ENCODE results near the gene TNIK. TPM values are rescaled to one million over a fixed set of nuclear protein-coding genes. Genes with fewer than 3 reads are reported as not detected.

Gene TNIK
- total RNA-seq = 24.5 and 27.4 TPM in 2 replicates

DNA sequence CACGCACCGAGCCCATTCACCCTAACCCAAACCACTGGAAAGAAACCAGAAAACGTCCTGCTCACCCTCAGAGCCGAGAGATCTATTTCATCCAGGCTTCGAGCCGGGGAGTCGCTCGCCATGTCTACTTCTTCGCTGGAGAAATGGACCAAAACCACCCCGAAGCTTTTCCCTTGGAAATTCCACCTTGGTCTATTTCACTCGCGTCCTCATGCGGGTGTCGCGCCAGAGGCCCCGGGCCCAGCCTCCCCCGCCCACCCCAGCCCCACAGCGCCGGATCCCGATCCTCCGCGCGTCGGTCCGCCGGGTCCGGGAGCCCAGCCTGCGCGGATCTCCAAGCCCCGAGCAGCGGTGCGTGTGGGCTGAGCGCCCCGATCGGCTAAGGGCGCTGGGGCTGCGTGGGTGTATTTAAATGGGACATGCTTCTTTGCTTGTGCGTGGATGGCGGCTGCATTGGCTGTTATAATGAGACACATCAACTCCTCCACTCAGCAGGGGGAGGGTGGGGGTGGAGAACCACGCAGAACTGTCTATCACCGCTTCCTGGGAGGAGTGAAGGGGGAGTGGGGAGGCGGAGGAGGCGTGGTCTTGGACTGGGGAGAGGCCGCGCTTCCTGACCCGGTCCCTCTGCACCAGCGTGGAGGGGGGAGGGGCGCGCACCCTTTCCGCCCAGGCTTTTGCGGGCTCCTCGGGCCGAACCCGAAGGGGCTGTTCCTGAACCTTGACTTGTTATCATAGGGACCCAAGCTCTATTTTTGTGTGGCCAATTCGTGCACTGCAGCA, at the start of gene TNIK:
TSS of gene TNIK (minus strand) at position 464 of the 783 bp plus-strand sequence. CDS start at position 122, 342 bp downstream.
- Mint-ChIP-seq H3K4me3 (peak within 1 kb of the TSS; percentile 96), H3K4me1 (peaks cover 46% of the 10 kb centered on the region), H3K9me3 (no peaks in the 10 kb centered on the region)

GRCh38 chr3:171508676-171509075, 48.5 kb upstream of the TNIK start:
- DNase-seq = no peak
- Mint-ChIP-seq H3K4me3 (no peak overlapping the region), H3K36me3 (ENCODE audit: low read depth) (no peaks in the 10 kb centered on the region), H3K4me1 (peaks cover 3% of the 10 kb centered on the region), H3K9me3 (peaks cover 7% of the 10 kb centered on the region), H3K27ac (no peak overlapping the region), H3K27me3 (peaks cover 6% of the 10 kb centered on the region)
- intact Hi-C loops (cut with micrococcal nuclease) = no loop called here

More for the DNA sequence above, at the start of gene TNIK:
- Mint-ChIP-seq H3K27ac (peak within 1 kb of the TSS; percentile 91), H3K36me3 (ENCODE audit: low read depth) (peaks cover 4% of the 10 kb centered on the region), H3K27me3 (no peaks in the 10 kb centered on the region)
- intact Hi-C loops (cut with micrococcal nuclease) = loop anchor here (1.0 to 10.0 kb wide), 12 partner anchors 31 to 1290 kb away; partner anchors contain the start of genes ECT2, EIF5A2 and PRKCI
- DNase-seq = peak; percentile 98

DNA sequence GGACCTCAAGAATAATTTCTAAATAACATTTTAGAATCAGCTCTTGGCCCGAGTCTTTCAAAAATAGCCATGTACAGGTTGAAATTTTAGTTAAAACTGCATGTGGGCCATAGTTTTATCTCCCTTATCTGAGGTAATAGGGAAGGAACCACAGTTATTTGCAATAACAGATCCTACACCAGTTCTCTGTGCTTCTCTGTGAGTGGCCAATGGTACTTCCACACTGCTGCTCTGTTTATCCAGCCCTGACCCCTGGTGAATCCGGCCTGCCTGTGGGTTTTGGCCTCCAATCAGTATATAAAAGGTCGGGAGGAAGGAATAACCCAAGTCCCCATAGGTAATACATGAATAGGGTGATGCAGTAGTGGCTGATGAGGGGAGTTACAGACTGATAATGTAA, 48.0 kb upstream of the TNIK start:
- Mint-ChIP-seq H3K4me3 (no peak overlapping the region), H3K4me1 (peaks cover 3% of the 10 kb centered on the region), H3K27me3 (peaks cover 6% of the 10 kb centered on the region), H3K9me3 (peaks cover 7% of the 10 kb centered on the region), H3K27ac (no peak overlapping the region), H3K36me3 (ENCODE audit: low read depth) (no peaks in the 10 kb centered on the region)
- no peak for DNase-seq
- intact Hi-C loops (cut with micrococcal nuclease) = no loop called here

GRCh38 chr3:171506743-171507319, 46.6 kb upstream of the TNIK start:
- no peaks in the 10 kb centered on the region for H3K36me3 Mint-ChIP-seq (ENCODE audit: low read depth)
- H3K27me3 Mint-ChIP-seq = peaks cover 6% of the 10 kb centered on the region
- H3K9me3 Mint-ChIP-seq = peaks cover 7% of the 10 kb centered on the region
- intact Hi-C loops (cut with micrococcal nuclease) = no loop called here
- no peak overlapping the region for H3K27ac Mint-ChIP-seq
- H3K4me1 Mint-ChIP-seq = no peaks in the 10 kb centered on the region
- H3K4me3 Mint-ChIP-seq = no peak overlapping the region
- no peak for DNase-seq

DNA sequence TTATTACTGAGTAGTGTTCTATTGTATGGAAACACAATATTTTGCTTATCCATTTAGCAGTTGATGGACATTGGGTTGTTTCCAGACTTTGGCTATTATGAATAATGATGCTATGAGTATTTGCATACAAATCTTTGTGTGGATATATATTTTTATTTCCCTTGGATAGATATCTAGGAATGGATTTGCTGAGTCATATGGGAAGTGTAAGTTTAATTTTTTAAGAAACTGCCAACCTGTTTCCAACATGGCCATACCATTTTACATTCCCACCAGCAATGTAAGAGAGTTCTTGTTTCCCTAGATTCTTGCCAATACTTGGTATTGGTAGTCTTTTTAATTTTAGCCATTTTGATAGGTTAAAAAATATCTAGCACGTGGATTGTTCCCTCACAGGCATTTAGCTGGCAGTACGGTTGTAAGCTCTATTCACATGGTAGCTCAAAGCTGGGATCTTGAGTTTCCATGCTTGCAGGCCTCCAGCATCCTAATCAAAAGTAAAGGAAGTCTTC, 45.7 kb upstream of the TNIK start:
- H3K27me3 Mint-ChIP-seq = peaks cover 6% of the 10 kb centered on the region
- H3K4me3 Mint-ChIP-seq = no peak overlapping the region
- H3K9me3 Mint-ChIP-seq = peaks cover 7% of the 10 kb centered on the region
- no peaks in the 10 kb centered on the region for H3K36me3 Mint-ChIP-seq (ENCODE audit: low read depth)
- intact Hi-C loops (cut with micrococcal nuclease) = no loop called here
- H3K4me1 Mint-ChIP-seq = no peaks in the 10 kb centered on the region
- H3K27ac Mint-ChIP-seq = no peak overlapping the region
- no peak for DNase-seq

DNA sequence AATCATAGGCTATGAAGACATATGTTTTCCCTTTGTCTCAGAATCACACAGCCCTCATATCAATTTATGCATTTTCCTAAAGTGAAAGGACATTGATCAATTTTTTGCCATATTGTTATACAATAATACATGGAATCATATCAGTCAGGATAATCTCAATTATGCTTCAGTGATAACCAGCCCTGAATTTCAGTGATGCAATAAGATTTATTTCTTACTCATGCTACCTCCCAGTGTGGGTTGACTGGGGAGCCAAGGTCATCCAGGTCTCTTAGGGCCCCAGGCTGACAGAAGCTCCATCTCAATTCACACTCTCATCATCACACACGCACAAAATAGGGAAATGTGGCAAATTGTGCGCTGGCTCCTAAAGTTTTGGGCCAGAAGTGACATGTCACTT, 44.2 kb upstream of the TNIK start:
- Mint-ChIP-seq H3K9me3 (peaks cover 10% of the 10 kb centered on the region), H3K36me3 (ENCODE audit: low read depth) (peaks cover 2% of the 10 kb centered on the region), H3K4me3 (no peak overlapping the region), H3K27ac (no peak overlapping the region), H3K27me3 (peaks cover 6% of the 10 kb centered on the region), H3K4me1 (peaks cover 4% of the 10 kb centered on the region)
- intact Hi-C loops (cut with micrococcal nuclease) = no loop called here
- DNase-seq = no peak

DNA sequence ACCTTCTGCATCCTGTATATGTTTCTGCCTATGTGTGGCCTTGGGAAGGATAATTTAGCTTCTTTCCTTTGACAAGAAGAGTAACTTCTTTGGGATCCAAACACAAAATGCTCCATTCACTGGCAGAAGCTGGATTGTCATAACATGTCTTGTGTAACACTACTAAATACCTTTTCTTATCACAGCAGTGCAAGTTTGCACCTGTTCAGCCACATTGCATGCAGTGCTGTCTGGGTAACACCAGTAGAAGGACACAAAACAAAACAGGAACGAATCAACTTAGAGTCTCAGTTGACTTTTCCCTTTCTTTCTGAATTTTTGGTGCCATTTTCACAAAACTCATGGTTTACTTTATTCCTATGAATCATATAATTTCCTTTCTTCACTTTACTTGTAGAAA, 43.6 kb upstream of the TNIK start:
- DNase-seq = no peak
- H3K36me3 Mint-ChIP-seq (ENCODE audit: low read depth) = peaks cover 3% of the 10 kb centered on the region
- H3K4me1 Mint-ChIP-seq = peaks cover 6% of the 10 kb centered on the region
- H3K27ac Mint-ChIP-seq = no peak overlapping the region
- intact Hi-C loops (cut with micrococcal nuclease) = no loop called here
- peaks cover 6% of the 10 kb centered on the region for H3K27me3 Mint-ChIP-seq
- no peak overlapping the region for H3K4me3 Mint-ChIP-seq
- peaks cover 10% of the 10 kb centered on the region for H3K9me3 Mint-ChIP-seq

- peaks cover 21% of the 10 kb centered on the region for H3K4me1 Mint-ChIP-seq
- intact Hi-C loops (cut with micrococcal nuclease) = no loop called here
- no peak overlapping the region for H3K4me3 Mint-ChIP-seq
- no peak overlapping the region for H3K27ac Mint-ChIP-seq
- peaks cover 16% of the 10 kb centered on the region for H3K9me3 Mint-ChIP-seq
- DNase-seq = no peak
- H3K36me3 Mint-ChIP-seq (ENCODE audit: low read depth) = peaks cover 3% of the 10 kb centered on the region
- H3K27me3 Mint-ChIP-seq = no peaks in the 10 kb centered on the region
These were observed 38.7 kb upstream of the TNIK start for GRCh38 chr3:171498921-171499320.

GRCh38 chr3:171497468-171497867, 37.3 kb upstream of the TNIK start:
- Mint-ChIP-seq H3K4me3 (no peak overlapping the region), H3K27me3 (no peaks in the 10 kb centered on the region), H3K4me1 (peaks cover 31% of the 10 kb centered on the region), H3K9me3 (peaks cover 19% of the 10 kb centered on the region), H3K36me3 (ENCODE audit: low read depth) (peaks cover 3% of the 10 kb centered on the region), H3K27ac (no peak overlapping the region)
- intact Hi-C loops (cut with micrococcal nuclease) = no loop called here
- DNase-seq = no peak

GRCh38 chr3:171495413-171495812, 35.2 kb upstream of the TNIK start:
- peak; percentile 55 for DNase-seq
- H3K9me3 Mint-ChIP-seq = peaks cover 22% of the 10 kb centered on the region
- peaks cover 48% of the 10 kb centered on the region for H3K4me1 Mint-ChIP-seq
- H3K27me3 Mint-ChIP-seq = no peaks in the 10 kb centered on the region
- H3K36me3 Mint-ChIP-seq (ENCODE audit: low read depth) = peaks cover 3% of the 10 kb centered on the region
- peak overlapping the region; percentile 56 for H3K27ac Mint-ChIP-seq
- intact Hi-C loops (cut with micrococcal nuclease) = no loop called here
- H3K4me3 Mint-ChIP-seq = no peak overlapping the region

DNA sequence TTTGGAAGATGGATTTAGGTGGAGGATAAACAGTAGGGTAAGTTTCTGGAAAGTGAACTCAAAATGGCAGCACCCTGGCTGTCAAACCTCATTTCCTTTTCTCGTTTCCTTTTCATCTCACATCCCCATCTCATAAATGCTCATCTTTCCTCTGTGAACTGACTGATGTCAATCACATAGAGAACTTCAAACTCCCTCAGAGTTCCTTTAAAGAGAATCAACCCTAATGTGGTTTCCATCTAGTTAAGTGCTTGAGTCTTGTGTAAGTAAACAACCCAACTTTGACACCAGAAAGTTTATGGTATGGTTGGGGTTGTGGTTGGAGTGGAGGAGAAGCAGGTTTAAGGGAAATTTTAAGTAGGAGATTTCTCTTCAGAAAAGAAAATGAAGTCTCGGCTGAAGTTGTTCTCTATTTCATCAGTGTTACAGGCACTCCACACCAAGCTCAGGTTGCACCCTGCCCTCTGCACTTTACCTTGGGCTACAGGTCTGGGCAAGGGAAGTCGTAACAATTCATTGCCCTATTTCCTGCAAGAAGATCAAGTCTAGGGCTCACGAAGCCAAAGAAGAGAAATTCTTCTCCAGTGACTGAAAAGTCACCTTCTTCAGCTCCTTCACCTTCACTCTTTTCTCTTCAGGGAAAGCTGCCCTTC, 34.4 kb upstream of the TNIK start:
- H3K27ac Mint-ChIP-seq = peak overlapping the region; percentile 90
- peaks cover 52% of the 10 kb centered on the region for H3K4me1 Mint-ChIP-seq
- intact Hi-C loops (cut with micrococcal nuclease) = loop anchor here (1.0 to 5.0 kb wide), 4 partner anchors 14 to 327 kb away; no protein-coding TSS in a partner anchor

DNA sequence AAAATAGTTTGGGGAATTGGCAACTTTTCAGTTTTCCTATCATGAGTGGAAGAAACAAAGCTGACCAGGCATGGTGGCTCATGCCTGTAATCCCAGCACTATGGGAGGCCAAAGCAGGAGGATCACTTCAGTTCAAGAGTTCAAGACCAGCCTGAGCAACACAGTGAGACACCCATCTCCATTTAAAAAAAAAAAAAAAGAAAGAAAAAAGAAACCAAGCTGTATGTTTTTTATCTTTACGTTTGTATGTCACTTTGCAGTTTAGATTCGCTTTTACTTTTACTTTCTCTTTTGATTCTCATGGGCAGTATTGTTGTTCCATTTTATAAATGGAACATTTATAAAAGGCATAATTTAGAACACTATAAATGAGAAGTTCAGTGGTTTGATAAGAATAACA, 31.2 kb upstream of the TNIK start:
- peak overlapping the region; percentile 80 for H3K27ac Mint-ChIP-seq
- H3K4me1 Mint-ChIP-seq = peaks cover 50% of the 10 kb centered on the region
- no peaks in the 10 kb centered on the region for H3K36me3 Mint-ChIP-seq (ENCODE audit: low read depth)
- peaks cover 19% of the 10 kb centered on the region for H3K9me3 Mint-ChIP-seq
- no peaks in the 10 kb centered on the region for H3K27me3 Mint-ChIP-seq
- intact Hi-C loops (cut with micrococcal nuclease) = loop anchor here (1.0 to 5.0 kb wide), 4 partner anchors 31 to 324 kb away; partner anchors contain the start of gene TNIK
- peak; percentile 73 for DNase-seq
- H3K4me3 Mint-ChIP-seq = peak overlapping the region; percentile 65

More for the DNA sequence above, 34.4 kb upstream of the TNIK start:
- H3K36me3 Mint-ChIP-seq (ENCODE audit: low read depth) = peaks cover 2% of the 10 kb centered on the region
- H3K9me3 Mint-ChIP-seq = peaks cover 20% of the 10 kb centered on the region
- no peaks in the 10 kb centered on the region for H3K27me3 Mint-ChIP-seq
- DNase-seq = peak; percentile 81
- H3K4me3 Mint-ChIP-seq = peak overlapping the region; percentile 44

GRCh38 chr3:171490901-171491300, 30.7 kb upstream of the TNIK start:
- H3K4me1 Mint-ChIP-seq = peaks cover 50% of the 10 kb centered on the region
- intact Hi-C loops (cut with micrococcal nuclease) = loop anchor here (1.0 to 5.0 kb wide), 4 partner anchors 31 to 324 kb away; partner anchors contain the start of gene TNIK
- no peak for DNase-seq
- no peaks in the 10 kb centered on the region for H3K36me3 Mint-ChIP-seq (ENCODE audit: low read depth)
- peak overlapping the region; percentile 80 for H3K27ac Mint-ChIP-seq
- no peaks in the 10 kb centered on the region for H3K27me3 Mint-ChIP-seq
- H3K9me3 Mint-ChIP-seq = peaks cover 19% of the 10 kb centered on the region
- peak overlapping the region; percentile 65 for H3K4me3 Mint-ChIP-seq

DNA sequence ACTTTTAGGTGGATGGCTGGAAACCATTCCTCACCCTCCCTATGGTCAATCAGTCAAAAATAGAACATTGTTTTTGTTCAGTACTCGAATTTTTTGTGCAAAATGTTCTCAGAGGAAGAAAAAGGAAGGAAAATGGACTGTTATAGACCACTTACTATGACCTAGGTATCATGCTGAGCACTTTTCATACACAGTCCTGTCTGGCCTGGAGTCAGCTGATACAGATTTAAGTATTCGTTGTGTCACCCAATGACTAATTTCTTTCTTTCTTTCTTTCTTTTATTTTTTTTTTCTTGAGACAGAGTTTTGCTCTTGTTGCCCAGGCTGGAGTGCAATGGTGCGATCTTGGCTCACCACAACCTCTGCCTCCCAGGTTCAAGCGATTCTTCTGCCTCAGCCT, 29.1 kb upstream of the TNIK start:
- Mint-ChIP-seq H3K4me1 (peaks cover 39% of the 10 kb centered on the region), H3K36me3 (ENCODE audit: low read depth) (no peaks in the 10 kb centered on the region), H3K9me3 (peaks cover 11% of the 10 kb centered on the region), H3K27ac (no peak overlapping the region), H3K4me3 (no peak overlapping the region), H3K27me3 (no peaks in the 10 kb centered on the region)
- DNase-seq = no peak
- intact Hi-C loops (cut with micrococcal nuclease) = no loop called here

Measured in activated CD4-positive, alpha-beta T cell treated with anti-CD3 and anti-CD28 coated beads, Interleukin-2, amount 10 ng/mL, durations not matched to agents 24 days and 14 days (primary cell).